GM18861 (cell line): Measurements from ENCODE around the gene MRPS2.

Experiments used
- ATAC-seq: cut with Tn5 transposase; IDR thresholded peaks from one replicate; pipeline ENCODE4 v1.9.1; 2021; ENCODE audit not compliant: unreplicated experiment

The MRPS2 gene

DNA sequence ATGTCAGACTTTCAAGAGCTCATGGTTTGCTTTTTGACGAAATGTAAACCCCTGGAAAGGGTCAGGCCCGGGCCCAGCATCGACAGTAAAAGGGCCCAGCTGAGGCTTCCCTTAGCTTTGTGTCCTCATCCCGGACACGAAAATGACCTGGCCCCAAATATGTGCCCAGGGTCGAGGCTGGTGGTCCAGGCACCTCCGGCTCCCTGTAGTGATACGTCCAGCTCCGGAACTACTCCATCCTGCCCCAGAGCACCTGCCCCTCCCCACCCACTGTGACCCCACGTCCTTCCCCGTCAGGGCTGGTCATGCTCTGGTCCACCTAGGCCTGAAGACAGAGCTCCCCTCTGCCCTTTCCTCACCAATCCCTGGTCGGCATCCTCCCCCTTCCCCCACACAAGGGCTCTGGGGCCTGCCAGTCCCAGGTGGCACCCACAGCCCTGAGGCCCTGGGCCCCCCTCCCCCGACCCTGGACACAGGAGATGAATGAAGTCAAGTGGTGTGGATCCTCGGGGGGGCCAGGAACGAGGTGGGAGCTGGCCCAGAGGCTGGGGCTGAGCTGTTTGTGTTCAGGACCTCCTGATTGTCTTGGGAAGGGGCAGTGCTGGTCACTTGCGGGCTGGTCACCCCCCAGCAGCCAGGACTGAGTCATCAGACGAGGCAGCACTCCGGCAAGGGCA, 51.7 kb downstream of the MRPS2 start:
- no peak for ATAC-seq

DNA sequence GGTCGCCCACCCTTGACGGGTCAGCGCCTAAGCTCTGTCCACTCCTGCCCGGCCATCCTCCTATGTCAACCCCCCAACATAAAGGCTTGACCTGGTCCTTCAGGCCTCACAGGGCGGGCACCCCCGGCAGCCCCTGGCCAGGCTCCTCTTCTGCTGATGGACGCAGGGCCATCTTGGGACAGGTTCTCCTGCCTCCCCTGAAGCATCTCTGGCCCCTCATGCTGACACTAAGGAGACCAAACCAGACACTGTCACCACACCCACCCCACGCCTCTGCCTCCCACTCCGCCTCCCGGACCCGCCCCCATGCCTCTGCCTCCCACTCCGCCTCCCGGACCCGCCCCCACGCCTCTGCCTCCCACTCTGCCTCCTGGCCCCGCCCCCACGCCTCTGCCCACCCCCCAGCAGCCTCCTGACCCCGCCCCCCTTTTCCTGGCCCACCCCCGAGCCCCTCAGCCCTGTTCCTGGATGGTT, 52.3 kb downstream of the MRPS2 start:
- ATAC-seq = no peak
